HepG2 (cell line): ENCODE measurements around the gene TMEM53. TPM values are rescaled to one million over a fixed set of nuclear protein-coding genes. Genes with fewer than 3 reads are reported as not detected.
A peak's percentile ranks its signal among the peaks of the same experiment; 100 is the strongest.

Experiments
- FOXJ3 ChIP-seq: sonication (generic); formaldehyde crosslinking; IDR thresholded peaks from 2 replicates; pipeline ENCODE4 v1.4.0; 2020; ENCODE audit warnings: missing genetic modification reagents, mild to moderate bottlenecking, borderline replicate concordance
- GMEB1 ChIP-seq: sonication (generic); formaldehyde crosslinking; IDR thresholded peaks from 2 replicates; pipeline ENCODE4 v1.5.1; 2020; ENCODE audit warnings: missing genetic modification reagents, mild to moderate bottlenecking, borderline replicate concordance
- HDAC2 ChIP-seq: sonication (generic); formaldehyde crosslinking; IDR thresholded peaks from 2 replicates; pipeline ENCODE4 v1.4.0; 2020; ENCODE audit warnings: missing genetic modification reagents
- HMGXB3 ChIP-seq: sonication (generic); formaldehyde crosslinking; IDR thresholded peaks from 2 replicates; pipeline ENCODE4 v1.4.0; 2020; ENCODE audit warnings: missing genetic modification reagents, borderline replicate concordance
- PRDM10 ChIP-seq: sonication (generic); formaldehyde crosslinking; IDR thresholded peaks from 2 replicates; pipeline ENCODE4 v1.4.0; 2020; ENCODE audit warnings: low read depth, missing genetic modification reagents
- SCMH1 ChIP-seq: sonication (generic); formaldehyde crosslinking; IDR thresholded peaks from 2 replicates; pipeline ENCODE4 v1.9.0; 2021; ENCODE audit warnings: missing genetic modification reagents, mild to moderate bottlenecking, borderline replicate concordance
- ZBED4 ChIP-seq: sonication (generic); formaldehyde crosslinking; IDR thresholded peaks from 2 replicates; pipeline ENCODE4 v1.4.0; 2020; ENCODE audit warnings: missing genetic modification reagents, borderline replicate concordance
- ZBTB49 ChIP-seq: sonication (generic); formaldehyde crosslinking; IDR thresholded peaks from 2 replicates; pipeline ENCODE4 v1.4.0; 2020; ENCODE audit warnings: missing genetic modification reagents, borderline replicate concordance
- ZNF343 ChIP-seq: sonication (generic); formaldehyde crosslinking; IDR thresholded peaks from 2 replicates; pipeline ENCODE4 v1.4.0; 2020; ENCODE audit warnings: mild to moderate bottlenecking, missing genetic modification reagents
- ZSCAN9 ChIP-seq: IDR thresholded peaks from 2 replicates; pipeline ENCODE4 v1.6.1; 2016; ENCODE audit warnings: borderline replicate concordance
- polyA plus RNA-seq, 8 experiments: library from polyadenylated mRNA; depleted of rRNA in 3 of 8; stranded (reverse) in 7 of 8; unstranded in 1 of 8; fragments of >200 nt; fragmentation: Illumina TruSeq in 4 of 8; extraction: Trizol in 4 of 8; gene quantifications; 2 replicates each; pipeline versions ENCODE4 v1.2.1 to v1.2.3, GENCODE V29; 2011 to 2016; ENCODE audit warnings: low read depth in 4 of 8, missing spikeins in 1 of 8, mixed read lengths in 1 of 8; ENCODE audit not compliant: insufficient read depth in 1 of 8
- total RNA-seq, 5 experiments: library from RNA; depleted of rRNA; stranded (reverse); fragments of >200 nt; fragmentation: Illumina TruSeq; extraction: Trizol; gene quantifications; 2 replicates each; pipeline ENCODE4 v1.2.3, GENCODE V29; 2016; ENCODE audit warnings: low read depth in 1 of 5

Gene TMEM53
- total and polyA plus RNA-seq, 2 of the 13 experiments (the other 11 are each of a cell fraction or from before 2014, with no cell fraction given): 12.6 to 20.2 TPM

GRCh38 chr1:44674113-44675000, at the start of gene TMEM53, which contains the start of gene ARMH1 (continued):
- TF ChIP-seq ZBED4 (CRISPR knock-in tag) (no peak), ZBTB49 (no peak), PRDM10 (no peak), FOXJ3 (CRISPR knock-in tag) (0 out of 2 replicates have a peak, but pooled peaks have one; percentile 22), ZSCAN9 (no peak), HDAC2 (CRISPR knock-in tag) (peak; percentile 38), HMGXB3 (peak; percentile 87; the same call in 1 of the 2 replicates), ZNF343 (no peak), GMEB1 (peak; percentile 49; the same call in 1 of the 2 replicates), SCMH1 (CRISPR knock-in tag) (no peak)
